ENCODE results near the gene PARP14. TPM values are rescaled to one million over a fixed set of nuclear protein-coding genes. Genes with fewer than 3 reads are reported as not detected.
A peak's percentile ranks its signal among the peaks of the same experiment; 100 is the strongest.

The PARP14 gene
- total and polyA plus RNA-seq, 10 of the 15 experiments (the other 5 are each of a cell fraction or from before 2014, with no cell fraction given), result 21.6 to 189 (median 92.7) TPM

DNA sequence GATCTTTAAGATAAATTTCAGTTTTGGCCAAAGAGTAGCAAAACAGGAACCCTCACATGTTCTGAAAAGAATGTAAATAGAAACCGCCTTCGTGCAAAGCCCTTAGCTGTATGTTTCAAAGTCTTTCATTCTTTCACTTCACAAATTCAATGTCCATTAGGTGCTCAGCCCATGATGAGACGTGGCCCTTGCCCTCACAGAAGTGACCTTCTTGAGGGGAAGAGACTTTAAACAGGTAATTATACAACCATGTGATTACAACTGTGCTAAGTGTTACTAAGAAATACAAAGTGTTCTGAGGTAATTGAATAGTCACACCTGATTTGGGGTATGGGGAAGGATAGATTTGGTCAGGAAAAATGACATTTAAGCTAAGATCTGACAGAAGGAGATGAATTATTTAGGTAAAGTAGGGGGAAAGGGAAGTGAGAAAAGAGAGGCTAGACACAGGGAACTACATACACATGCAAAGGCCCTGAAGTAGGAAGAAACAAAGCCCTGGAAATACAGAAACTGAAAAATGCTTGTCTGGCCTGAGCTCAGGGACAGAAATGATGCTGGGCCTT lies 93.4 kb downstream of the PARP14 start (continued):
- TF ChIP-seq SPI1 (IDR thresholded peaks at IDR 0.05; ENCODE audit: borderline replicate concordance, insufficient read depth, low read depth, low read length), result peak; percentile 76; the same call in 1 of the 2 replicates
- TF ChIP-seq MYC (IDR thresholded peaks at IDR 0.05; ENCODE audit: insufficient read depth, insufficient read length, insufficient replicate concordance, low read length, severe bottlenecking), result no peak
- TF ChIP-seq, protein P1, sequence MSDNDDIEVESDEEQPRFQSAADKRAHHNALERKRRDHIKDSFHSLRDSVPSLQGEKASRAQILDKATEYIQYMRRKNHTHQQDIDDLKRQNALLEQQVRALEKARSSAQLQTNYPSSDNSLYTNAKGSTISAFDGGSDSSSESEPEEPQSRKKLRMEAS (IDR thresholded peaks at IDR 0.05; ENCODE audit: low read depth, low read length), result peak; percentile 14; the same call in 1 of the 2 replicates
- TF ChIP-seq BMI1 (IDR thresholded peaks at IDR 0.05; ENCODE audit: borderline replicate concordance), result no peak
- no peak for TF ChIP-seq CHD2 (IDR thresholded peaks at IDR 0.05; ENCODE audit: borderline replicate concordance, low read depth, low read length)
- TF ChIP-seq BHLHE40 (IDR thresholded peaks at IDR 0.05; ENCODE audit: borderline replicate concordance in 1 of 2, low read depth in 2 of 2, low read length in 1 of 2), result peak in 1 of 2 experiments; percentile 13; a peak in 1 of 4 replicates
- TF ChIP-seq BCL3 (IDR thresholded peaks at IDR 0.05; ENCODE audit: borderline replicate concordance, insufficient read depth, low read depth, low read length, poor library complexity, severe bottlenecking), result no peak
- TF ChIP-seq SUPT20H (IDR thresholded peaks at IDR 0.05; ENCODE audit: borderline replicate concordance, control insufficient read depth, low read depth, low read length), result no peak

DNA sequence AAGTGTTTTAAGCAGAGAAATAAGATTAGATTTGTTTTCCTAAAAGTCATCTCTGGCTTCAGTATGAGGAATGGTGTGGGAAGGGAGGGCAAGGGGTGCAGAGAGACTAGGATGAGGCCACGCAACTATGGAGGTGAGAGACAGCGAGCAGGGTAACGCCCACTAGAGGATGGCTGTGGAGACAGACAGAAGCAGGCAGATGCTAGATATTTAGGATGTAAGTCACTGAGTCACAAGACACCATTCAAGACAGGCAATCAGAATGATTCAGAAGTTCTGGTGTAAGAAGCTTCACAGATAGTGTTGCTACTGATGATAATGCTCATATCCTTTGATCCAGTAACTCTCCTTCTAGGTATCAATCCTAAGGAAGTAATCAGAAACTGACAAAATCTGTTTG lies 93.9 kb downstream of the PARP14 start:
- peaks cover 16% of the 10 kb centered on the region for H3K4me1 ChIP-seq (ENCODE audit: control insufficient read depth, insufficient read depth, low read length)
- no peaks in the 10 kb centered on the region for H4K20me1 ChIP-seq (ENCODE audit: control insufficient read depth, insufficient read depth)
- peak; percentile 32 for ATAC-seq
- ChIA-PET SMC1A (ENCODE audit: uncharacterized antibody, unreplicated experiment) (interaction anchor here (0.6 to 2.0 kb wide), 6 partner anchors 10 to 81 kb away, joined by 3 to 9 read pairs (median 4); partner anchors contain the start of gene HSPBAP1), CTCF (interaction anchor here (0.8 to 4.0 kb wide), 4 partner anchors 10 to 391 kb away, joined by 3 to 23 read pairs (median 6); partner anchors contain the start of gene FAM162A), POLR2A (interaction anchor here (0.8 to 2.1 kb wide), 6 partner anchors 10 to 240 kb away, joined by 3 to 10 read pairs (median 4); partner anchors contain the start of gene HSPBAP1), RAD21 (ENCODE audit: unreplicated experiment) (interaction anchor here (1.0 to 1.6 kb wide), 5 partner anchors 8 to 19 kb away, joined by 3 to 13 read pairs (median 4); partner anchors contain the start of gene HSPBAP1)
- WGBS (ENCODE audit: insufficient coverage, insufficient replicate concordance, low lambda C conversion rate, missing lambda C conversion rate), result 93% methylated on average over 3 of the region's 3 CpGs
- H3K4me2 ChIP-seq (ENCODE audit: control insufficient read depth, insufficient read depth), result peak overlapping the region; percentile 84
- H3K27ac ChIP-seq (ENCODE audit: control insufficient read depth, insufficient read depth), result peak overlapping the region; percentile 63
- intact Hi-C loops (cut with micrococcal nuclease; ENCODE audit: unreplicated experiment), result loop anchor here (1.0 kb wide), 1 partner anchor 21 kb away; the partner anchor contains the start of gene SLC49A4
- no peaks in the 10 kb centered on the region for H3K27me3 ChIP-seq (replicated peaks in 1 of 2; ENCODE audit: control insufficient read depth in 2 of 2, insufficient read depth in 2 of 2, low read length in 1 of 2)
- H3K36me3 ChIP-seq (ENCODE audit: control insufficient read depth in 2 of 2, insufficient read depth in 2 of 2, low read length in 1 of 2), result no peaks in the 10 kb centered on the region
- in situ Hi-C loops (cut with MboI), result no loop called here
- no TSS peak for BruUV-seq (replicated peaks)
- H3K79me2 ChIP-seq (ENCODE audit: control insufficient read depth, insufficient read depth, low read length), result no peaks in the 10 kb centered on the region
- no peak for DNase-seq (ENCODE audit: low read depth, low spot score)
- TF ChIP-seq LARP7 (IDR thresholded peaks at IDR 0.05) (no peak), SMARCA5 (IDR thresholded peaks at IDR 0.05) (peak; percentile 45; the same call in 1 of the 2 replicates), ATF2 (IDR thresholded peaks at IDR 0.05; ENCODE audit: low read length) (no peak), RB1 (IDR thresholded peaks at IDR 0.05; ENCODE audit: borderline replicate concordance) (no peak), MYC (IDR thresholded peaks at IDR 0.05; ENCODE audit: insufficient read depth, insufficient read length, insufficient replicate concordance, low read length, severe bottlenecking) (no peak), YY1 (IDR thresholded peaks at IDR 0.05; ENCODE audit: low read depth, low read length) (peak; percentile 10; the same call in 1 of the 2 replicates)
- TF ChIP-seq, protein P2, sequence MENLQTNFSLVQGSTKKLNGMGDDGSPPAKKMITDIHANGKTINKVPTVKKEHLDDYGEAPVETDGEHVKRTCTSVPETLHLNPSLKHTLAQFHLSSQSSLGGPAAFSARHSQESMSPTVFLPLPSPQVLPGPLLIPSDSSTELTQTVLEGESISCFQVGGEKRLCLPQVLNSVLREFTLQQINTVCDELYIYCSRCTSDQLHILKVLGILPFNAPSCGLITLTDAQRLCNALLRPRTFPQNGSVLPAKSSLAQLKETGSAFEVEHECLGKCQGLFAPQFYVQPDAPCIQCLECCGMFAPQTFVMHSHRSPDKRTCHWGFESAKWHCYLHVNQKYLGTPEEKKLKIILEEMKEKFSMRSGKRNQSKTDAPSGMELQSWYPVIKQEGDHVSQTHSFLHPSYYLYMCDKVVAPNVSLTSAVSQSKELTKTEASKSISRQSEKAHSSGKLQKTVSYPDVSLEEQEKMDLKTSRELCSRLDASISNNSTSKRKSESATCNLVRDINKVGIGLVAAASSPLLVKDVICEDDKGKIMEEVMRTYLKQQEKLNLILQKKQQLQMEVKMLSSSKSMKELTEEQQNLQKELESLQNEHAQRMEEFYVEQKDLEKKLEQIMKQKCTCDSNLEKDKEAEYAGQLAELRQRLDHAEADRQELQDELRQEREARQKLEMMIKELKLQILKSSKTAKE (IDR thresholded peaks at IDR 0.05; ENCODE audit: low read depth, poor library complexity, severe bottlenecking), result no peak
- H3K4me3 ChIP-seq, result no peak overlapping the region
- H2AFZ ChIP-seq (ENCODE audit: control insufficient read depth, low read depth, low read length), result peak overlapping the region; percentile 61
- H3K9me3 ChIP-seq (replicated peaks; ENCODE audit: control insufficient read depth, insufficient read depth, low read length), result no peaks in the 10 kb centered on the region
- FAIRE-seq, result no peak
- H3K9ac ChIP-seq (ENCODE audit: control insufficient read depth, insufficient read depth, low read length), result no peak overlapping the region

All from GM12878 (cell line).